ENCODE data around the gene GMDS.

The GMDS gene

GRCh38 chr6:1614448-1615150, 630.8 kb downstream of the GMDS start:
- DNase-seq (ENCODE audit: low read depth in 2 of 2), result no peak

- DNase-seq (ENCODE audit: low read depth in 2 of 2), result no peak
Measured at GRCh38 chr6:1613688-1614447, 631.5 kb downstream of the GMDS start.

GRCh38 chr6:1613346-1613687, 632.1 kb downstream of the GMDS start:
- no peak for DNase-seq (ENCODE audit: low read depth in 2 of 2)

DNA sequence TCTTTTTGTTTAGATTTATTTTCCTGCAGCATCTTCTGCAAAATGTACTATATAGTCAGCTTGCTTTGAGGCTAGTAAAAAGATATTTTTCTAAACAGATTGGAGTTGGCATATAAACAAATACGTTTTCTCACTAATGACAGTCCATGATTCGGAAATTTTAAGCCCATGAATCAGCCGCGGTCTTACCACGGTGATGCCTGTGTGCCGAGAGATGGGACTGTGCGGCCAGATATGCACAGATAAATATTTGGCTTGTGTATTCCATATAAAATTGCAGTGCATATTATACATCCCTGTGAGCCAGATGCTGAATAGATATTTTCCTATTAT, 632.5 kb downstream of the GMDS start:
- DNase-seq (ENCODE audit: low read depth in 2 of 2), result no peak

- DNase-seq (ENCODE audit: low read depth in 2 of 2), result no peak
Measured at GRCh38 chr6:1612299-1612973, 633.0 kb downstream of the GMDS start.

- no peak for DNase-seq (ENCODE audit: low read depth in 2 of 2)
Measured at GRCh38 chr6:1611572-1612298, 633.7 kb downstream of the GMDS start.

DNA sequence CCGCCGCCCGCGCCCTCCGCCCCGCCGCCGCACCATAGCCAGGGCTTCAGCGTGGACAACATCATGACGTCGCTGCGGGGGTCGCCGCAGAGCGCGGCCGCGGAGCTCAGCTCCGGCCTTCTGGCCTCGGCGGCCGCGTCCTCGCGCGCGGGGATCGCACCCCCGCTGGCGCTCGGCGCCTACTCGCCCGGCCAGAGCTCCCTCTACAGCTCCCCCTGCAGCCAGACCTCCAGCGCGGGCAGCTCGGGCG, 634.2 kb downstream of the GMDS start:
- DNase-seq (ENCODE audit: low read depth in 2 of 2), result no peak

DNA sequence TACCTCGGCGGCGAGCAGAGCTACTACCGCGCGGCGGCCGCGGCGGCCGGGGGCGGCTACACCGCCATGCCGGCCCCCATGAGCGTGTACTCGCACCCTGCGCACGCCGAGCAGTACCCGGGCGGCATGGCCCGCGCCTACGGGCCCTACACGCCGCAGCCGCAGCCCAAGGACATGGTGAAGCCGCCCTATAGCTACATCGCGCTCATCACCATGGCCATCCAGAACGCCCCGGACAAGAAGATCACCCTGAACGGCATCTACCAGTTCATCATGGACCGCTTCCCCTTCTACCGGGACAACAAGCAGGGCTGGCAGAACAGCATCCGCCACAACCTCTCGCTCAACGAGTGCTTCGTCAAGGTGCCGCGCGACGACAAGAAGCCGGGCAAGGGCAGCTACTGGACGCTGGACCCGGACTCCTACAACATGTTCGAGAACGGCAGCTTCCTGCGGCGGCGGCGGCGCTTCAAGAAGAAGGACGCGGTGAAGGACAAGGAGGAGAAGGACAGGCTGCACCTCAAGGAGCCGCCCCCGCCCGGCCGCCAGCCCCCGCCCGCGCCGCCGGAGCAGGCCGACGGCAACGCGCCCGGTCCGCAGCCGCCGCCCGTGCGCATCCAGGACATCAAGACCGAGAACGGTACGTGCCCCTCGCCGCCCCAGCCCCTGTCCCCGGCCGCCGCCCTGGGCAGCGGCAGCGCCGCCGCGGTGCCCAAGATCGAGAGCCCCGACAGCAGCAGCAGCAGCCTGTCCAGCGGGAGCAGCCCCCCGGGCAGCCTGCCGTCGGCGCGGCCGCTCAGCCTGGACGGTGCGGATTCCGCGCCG, 634.7 kb downstream of the GMDS start:
- no peak for DNase-seq (ENCODE audit: low read depth in 2 of 2)

GRCh38 chr6:1609648-1610496, 635.5 kb downstream of the GMDS start, which contains the start of gene FOXC1:
Gene FOXC1, plus strand, starts transcription at chr6:1609915. Its CDS starts 531 bp downstream, at chr6:1610446.
- DNase-seq (ENCODE audit: low read depth in 2 of 2), result peak in 1 of 2 experiments; percentile 56

GRCh38 chr6:1609041-1609647, 636.3 kb downstream of the GMDS start:
- no peak for DNase-seq (ENCODE audit: low read depth in 2 of 2)

DNA sequence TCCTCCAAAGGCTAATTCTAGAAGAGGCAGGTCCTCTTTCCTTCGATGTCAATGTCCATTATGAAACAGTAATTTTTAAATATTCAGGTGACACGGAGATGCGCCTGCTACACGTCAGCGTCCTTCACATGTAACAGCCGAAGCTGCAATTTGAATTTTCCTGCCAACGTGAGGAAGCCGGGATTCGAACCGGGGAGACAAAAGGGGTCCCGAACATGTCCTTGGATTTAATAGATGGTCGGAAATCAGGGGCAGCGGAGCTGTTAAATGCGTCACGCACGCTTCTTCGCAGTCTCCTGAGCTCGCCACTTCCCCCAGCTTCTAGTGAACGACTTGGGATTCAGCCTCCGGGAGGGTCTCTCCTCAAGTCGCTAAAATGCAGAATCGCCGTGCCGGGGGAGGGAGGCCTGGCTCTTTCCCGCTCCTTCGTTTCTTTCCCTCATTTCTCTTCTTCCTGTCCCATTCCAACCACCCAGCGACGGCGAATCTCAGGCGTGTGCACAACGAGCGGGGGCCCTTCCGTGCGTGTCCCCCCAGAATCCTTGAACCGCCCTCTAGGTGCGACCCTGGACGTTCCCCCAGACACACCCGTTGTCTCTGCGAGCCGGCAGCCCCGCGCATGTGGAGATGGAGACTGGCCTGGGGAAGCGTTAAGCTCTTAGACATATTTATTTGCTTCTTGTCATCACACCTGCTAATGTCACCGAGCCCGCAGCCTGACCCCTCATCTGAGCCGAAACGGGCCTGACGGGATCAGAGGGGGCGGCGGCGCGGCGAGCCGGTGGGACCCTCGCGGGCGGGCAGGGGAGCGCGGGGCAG, 637.0 kb downstream of the GMDS start:
- DNase-seq (ENCODE audit: low read depth in 2 of 2), result no peak

- no peak for DNase-seq (ENCODE audit: low read depth in 2 of 2)
Measured at GRCh38 chr6:1607516-1608221, 637.7 kb downstream of the GMDS start.

- DNase-seq (ENCODE audit: low read depth in 2 of 2), result no peak
Measured at GRCh38 chr6:1606780-1607515, 638.5 kb downstream of the GMDS start.

GRCh38 chr6:1605893-1606779, 639.3 kb downstream of the GMDS start:
- DNase-seq (ENCODE audit: low read depth in 2 of 2), result no peak

DNA sequence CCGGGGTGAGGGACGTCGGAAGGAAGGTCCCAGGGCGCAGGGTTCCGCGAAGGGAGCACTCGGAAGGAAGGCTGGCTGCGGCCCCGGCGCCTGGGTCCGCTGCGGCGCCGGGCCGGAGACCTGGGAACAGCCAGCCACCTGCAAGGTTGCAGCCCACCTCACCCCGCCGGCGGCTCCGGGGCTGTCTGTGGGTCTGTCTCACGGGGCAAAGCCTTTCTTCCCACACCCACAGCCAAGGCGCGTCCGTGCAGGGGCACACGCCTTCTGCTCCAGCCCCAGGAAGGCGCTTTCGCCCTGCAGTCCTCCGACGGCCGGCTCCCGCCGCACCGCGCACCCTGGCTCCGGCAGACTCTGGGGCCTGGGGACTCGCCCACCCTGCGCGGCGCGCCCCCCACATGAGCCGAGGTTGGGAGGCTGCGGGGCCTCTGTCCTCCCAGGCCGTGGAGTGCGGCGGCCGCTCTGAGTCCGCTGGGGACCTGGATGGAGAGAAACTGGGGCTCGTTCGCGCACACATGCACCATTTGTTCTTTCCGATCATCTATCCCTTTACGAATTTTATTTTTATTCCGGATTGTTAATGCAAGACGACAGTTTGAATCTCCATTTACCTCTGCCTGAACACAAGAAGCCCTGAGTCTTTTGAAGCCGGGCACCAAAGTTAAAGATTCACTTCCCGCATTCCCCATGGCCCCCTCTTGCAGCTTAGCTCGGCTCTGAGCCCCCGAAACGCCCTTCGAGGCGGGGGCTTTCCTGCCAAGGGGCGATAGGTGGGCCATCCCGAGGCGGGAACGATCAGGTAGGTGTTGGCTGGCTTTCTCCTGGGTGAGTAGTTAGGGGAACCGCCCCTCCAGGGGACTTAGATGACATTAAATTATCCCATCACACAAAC, 640.2 kb downstream of the GMDS start:
- DNase-seq (ENCODE audit: low read depth in 2 of 2), result no peak

All from stimulated activated CD4-positive, alpha-beta T cell treated with anti-CD3 and anti-CD28 coated beads, Interleukin-12 subunit alpha, Interleukin-12 subunit beta, amount 100 ng/mL, for 24 hours (primary cell).